Measurements from ENCODE around the gene CMTM8.

CMTM8 gene

DNA sequence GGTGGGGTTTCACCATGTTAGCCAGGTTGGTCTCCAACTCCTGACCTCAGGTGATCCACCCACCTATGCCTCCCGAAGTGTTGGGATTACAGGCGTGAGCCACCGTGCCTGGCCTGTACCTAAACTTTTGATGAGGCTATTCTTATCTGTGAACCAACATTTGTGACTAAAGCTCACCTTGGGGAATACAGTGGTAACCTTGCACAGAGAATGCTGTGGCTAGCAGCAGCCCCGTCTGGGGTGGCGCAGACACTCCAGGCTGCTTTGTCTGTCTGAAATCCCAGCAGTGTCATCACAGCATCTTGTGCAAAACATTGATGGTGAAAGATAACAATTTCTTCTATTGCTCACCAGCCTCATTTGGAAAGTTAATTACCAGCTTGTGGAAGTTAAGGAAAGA lies 58.9 kb downstream of the CMTM8 start:
- in situ Hi-C loops (cut with HindIII; ENCODE audit: low pct_ligation_motif_present, low pct_unique_long_range_greater_than_20kb, low sequenced_read_pairs), result no loop called here
- DNase-seq, result no peak

DNA sequence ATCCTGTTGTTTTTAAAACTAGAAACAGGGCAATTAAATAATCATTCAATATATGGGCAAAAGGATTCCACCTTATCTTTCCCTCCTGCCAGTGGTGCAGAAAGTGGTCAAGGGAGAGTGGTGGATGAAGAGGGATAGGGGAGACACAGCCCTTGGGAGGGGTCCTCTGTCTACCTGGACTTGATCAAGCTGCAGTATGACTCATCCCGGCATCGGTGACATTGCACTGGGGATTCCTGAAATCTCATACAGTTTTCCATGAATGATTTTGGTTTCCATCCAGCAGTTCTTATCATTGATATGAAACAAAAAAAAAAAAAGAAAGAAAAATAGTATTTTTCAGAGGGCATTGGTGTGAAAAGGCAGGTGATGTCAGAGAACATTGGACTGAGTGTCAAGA lies 62.9 kb downstream of the CMTM8 start:
- in situ Hi-C loops (cut with HindIII; ENCODE audit: low pct_ligation_motif_present, low pct_unique_long_range_greater_than_20kb, low sequenced_read_pairs), result no loop called here

DNA sequence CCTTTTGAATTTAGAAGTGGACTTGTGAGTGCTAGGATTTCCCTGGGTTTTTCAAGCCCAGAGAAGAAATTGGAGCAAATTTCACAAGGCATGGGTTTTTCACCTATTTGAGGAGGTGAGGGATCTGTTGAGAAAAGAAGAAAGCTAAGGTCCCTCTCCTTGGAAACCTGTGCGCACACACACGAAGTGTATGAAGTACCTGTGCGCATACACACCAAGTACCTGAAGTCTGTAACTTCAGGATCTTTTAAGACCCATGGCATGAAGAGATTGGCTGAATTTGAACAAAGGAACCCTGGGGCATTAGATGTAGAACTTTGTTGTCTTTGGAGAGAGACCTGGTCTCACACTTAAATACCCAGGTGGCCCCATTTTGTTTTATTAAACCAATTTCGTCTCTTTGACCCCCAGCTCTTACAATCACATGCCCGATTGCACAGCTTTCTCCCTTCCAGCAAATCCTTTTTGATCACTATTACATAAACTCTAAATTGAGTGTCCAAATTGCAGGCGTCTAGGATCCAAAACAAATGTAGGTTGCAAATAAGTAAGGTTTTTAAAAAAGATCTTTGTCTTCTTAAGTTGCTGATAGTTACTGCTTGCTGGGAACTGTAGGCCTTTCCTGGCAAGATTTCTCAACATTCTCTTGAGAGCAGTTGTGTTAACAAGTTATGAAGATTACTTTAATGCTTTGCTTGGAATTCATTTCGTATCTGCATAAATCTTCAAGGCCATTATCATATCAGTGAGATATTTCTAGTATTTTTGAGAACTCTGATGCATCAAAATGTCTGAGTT lies 64.3 kb downstream of the CMTM8 start:
- DNase-seq, result no peak
- in situ Hi-C loops (cut with HindIII; ENCODE audit: low pct_ligation_motif_present, low pct_unique_long_range_greater_than_20kb, low sequenced_read_pairs), result no loop called here

More for the DNA sequence above, 62.9 kb downstream of the CMTM8 start:
- DNase-seq, result no peak

DNA sequence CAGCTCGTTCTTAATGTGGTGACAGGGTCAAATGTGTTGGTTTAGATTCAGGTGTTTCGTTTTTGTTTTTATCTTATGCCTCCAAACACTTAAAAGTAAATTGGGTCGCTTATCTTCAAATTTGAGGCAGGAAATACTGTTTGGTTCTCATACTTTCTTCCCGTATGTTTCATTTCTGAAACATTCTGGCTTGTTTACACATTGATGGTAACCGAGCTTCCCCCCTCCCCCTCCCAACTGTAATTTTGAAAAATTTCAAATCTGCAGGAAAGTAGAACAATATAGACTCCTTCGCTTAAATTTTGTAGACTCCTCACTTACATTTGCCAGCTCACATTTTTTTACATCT lies 64.9 kb downstream of the CMTM8 start:
- DNase-seq, result no peak
- in situ Hi-C loops (cut with HindIII; ENCODE audit: low pct_ligation_motif_present, low pct_unique_long_range_greater_than_20kb, low sequenced_read_pairs), result no loop called here

DNA sequence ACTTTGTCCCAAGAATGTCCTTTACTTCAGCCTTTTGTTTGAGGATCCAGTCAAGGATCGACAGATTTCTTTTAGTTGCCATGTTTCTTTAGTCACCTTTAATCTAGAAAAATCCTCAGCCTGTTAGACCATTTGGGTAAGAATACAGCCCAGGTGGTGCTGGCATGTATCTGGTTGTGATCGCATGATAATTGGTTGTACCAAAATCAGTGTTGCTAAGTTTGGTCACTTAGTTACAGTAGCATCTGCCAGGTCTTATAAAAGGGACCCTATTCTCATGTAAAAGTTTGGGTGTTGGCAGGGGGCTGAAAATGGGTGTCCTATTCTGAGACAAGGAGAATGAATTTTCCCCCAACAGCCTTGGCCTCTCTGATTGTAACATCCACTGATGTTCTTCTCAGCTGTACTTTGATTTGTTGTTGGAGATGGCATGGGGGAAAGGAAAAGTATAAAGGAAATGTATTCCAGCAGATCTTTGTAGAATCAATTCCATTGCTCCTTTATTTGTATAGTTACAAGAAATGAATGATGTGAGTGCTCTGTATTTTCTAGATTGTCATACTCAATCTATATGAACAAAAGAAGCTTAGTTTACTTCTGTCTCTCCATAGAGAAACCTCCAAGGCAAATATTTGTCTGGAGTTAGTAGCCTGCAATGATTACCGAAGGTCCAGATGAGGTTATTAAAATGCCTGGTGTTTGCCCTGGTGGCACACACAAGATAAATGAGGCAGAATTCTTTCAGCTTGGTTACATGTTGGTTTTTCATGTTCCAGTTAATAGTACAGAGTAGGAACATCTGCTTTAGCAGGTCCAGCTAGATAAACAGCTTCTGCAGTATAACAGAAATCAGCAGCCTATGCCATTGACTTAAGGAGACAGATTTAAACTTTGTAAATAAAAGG lies 65.7 kb downstream of the CMTM8 start:
- in situ Hi-C loops (cut with HindIII; ENCODE audit: low pct_ligation_motif_present, low pct_unique_long_range_greater_than_20kb, low sequenced_read_pairs), result no loop called here
- no peak for DNase-seq

DNA sequence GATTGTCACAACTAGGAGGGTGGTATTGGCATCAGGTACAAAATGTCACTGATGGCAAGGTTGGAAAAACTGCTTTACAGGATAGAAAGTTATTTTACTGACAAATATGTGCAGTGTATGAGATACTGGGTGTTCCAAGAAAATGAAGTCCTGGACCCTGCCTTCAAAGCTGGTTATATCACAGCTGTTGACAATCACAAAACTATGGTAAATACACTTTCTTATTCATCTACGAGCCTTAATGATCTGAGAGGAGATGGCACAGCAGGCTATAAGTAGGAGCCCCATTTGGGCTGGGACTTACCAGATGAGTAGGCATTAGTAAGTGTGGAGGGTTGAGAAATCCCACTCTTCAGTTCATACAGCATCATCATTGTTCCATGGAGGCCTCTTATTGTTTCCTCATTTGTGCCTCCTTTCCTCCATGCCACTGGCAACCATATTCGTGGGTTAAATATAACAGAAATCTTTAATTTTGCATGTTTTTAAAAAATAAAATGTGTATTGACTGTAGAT lies 66.9 kb downstream of the CMTM8 start:
- in situ Hi-C loops (cut with HindIII; ENCODE audit: low pct_ligation_motif_present, low pct_unique_long_range_greater_than_20kb, low sequenced_read_pairs), result no loop called here
- DNase-seq, result no peak

DNA sequence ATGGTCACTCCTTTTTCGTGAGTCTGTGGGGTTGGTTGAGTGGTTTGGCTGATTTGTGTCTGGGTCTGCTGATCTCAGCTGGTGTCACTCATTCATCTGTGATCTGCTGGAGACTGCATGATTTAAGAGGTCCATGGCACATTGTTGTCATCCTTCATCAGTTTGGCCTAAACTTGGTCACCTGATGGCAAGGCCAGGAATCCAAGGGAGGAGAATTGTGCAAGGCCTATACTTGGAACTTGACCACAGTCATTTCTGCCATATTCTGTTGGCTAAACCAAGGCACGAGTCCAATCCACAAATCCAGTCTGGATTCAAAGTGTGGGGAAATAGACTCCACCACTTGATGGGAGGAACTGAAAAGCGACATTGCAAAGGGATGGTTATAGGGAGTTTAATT lies 67.6 kb downstream of the CMTM8 start:
- in situ Hi-C loops (cut with HindIII; ENCODE audit: low pct_ligation_motif_present, low pct_unique_long_range_greater_than_20kb, low sequenced_read_pairs), result no loop called here
- DNase-seq, result no peak

DNA sequence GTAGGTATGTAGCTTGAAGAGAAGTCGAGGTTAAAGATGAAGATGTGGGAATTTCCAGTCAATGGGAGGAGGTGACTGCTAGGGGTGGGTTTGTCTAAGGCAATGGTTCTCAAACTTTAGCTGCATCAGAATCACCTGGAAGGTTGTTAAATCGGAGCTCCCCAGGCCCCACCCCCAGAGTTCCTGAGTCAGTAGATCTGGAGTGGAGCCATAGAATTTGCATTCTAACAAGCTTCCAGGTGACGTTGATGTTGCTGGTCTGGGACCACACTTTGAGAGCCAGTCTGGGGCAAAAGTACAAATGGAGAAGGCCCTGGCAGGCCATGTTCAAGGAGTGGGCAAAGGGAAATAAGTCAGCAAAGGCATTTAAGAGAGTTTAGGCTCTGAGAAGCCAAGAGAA lies 69.1 kb downstream of the CMTM8 start:
- DNase-seq, result no peak

DNA sequence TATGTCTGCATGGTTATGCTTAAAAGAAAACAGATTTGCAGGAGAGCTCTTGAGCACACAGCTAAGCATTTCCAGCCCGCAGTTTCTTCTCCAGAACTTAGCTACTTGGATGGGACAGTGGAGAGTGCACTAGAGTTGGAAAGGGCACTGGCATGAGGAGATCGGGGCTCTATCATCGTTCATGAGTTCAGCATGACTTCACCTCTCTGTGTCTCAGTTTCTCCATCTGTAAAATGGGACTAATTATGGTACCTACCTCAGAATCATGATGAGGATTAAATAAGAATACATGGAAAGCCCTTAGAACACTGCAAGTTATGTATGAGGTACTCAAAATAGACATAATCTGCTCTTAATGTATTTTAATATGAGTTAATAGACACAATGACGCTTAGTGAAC lies 69.9 kb downstream of the CMTM8 start:
- in situ Hi-C loops (cut with HindIII; ENCODE audit: low pct_ligation_motif_present, low pct_unique_long_range_greater_than_20kb, low sequenced_read_pairs), result no loop called here
- no peak for DNase-seq

More for the DNA sequence above, 69.1 kb downstream of the CMTM8 start:
- in situ Hi-C loops (cut with HindIII; ENCODE audit: low pct_ligation_motif_present, low pct_unique_long_range_greater_than_20kb, low sequenced_read_pairs), result no loop called here

DNA sequence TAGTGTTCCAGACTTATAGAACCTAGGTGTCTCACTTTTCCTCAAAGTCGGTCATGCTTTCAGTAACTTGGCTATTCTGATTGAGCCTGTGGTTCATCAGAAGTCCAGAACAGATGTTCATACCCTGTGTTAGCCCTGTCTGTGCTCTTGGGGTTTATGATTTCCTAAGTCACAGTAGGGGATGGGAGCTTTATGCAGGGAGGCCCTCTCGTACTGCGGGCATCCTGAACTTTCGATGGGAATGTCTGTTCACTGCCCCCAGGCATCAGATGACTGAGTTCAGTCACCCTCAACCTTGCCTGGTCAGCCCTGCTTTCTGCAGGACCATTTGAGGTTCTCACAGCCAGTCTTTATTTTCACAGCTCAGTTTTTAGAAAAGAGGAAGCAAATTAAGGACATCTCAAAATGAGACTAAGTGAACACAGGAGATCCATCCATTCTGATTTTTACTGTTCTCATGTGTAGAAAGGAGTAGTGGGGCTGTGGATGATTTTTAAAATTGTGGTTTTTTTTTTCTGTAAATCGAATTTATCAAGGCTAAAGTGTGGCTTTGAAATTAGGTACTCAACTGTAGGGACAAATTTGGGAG lies 71.3 kb downstream of the CMTM8 start:
- in situ Hi-C loops (cut with HindIII; ENCODE audit: low pct_ligation_motif_present, low pct_unique_long_range_greater_than_20kb, low sequenced_read_pairs), result no loop called here
- DNase-seq, result no peak

DNA sequence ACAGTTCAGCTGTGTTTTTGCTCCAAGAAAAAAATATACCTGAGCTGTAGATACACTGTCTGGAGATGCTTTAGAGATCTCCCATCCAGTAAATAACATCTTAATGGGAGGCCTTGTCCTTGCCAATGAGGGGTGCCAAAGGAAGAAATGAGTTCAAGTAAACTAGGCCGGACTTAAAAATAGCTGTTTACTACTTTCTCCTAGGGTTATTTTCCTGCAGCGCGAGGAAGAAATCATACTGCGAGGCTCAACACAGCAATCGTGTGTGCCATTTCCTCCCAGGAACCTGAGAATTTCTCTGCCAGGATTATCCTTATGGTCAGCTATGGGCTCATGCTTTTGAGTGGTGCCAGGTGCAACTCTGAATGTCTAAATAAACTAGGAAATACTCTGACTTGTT lies 71.9 kb downstream of the CMTM8 start:
- no peak for DNase-seq
- in situ Hi-C loops (cut with HindIII; ENCODE audit: low pct_ligation_motif_present, low pct_unique_long_range_greater_than_20kb, low sequenced_read_pairs), result no loop called here

DNA sequence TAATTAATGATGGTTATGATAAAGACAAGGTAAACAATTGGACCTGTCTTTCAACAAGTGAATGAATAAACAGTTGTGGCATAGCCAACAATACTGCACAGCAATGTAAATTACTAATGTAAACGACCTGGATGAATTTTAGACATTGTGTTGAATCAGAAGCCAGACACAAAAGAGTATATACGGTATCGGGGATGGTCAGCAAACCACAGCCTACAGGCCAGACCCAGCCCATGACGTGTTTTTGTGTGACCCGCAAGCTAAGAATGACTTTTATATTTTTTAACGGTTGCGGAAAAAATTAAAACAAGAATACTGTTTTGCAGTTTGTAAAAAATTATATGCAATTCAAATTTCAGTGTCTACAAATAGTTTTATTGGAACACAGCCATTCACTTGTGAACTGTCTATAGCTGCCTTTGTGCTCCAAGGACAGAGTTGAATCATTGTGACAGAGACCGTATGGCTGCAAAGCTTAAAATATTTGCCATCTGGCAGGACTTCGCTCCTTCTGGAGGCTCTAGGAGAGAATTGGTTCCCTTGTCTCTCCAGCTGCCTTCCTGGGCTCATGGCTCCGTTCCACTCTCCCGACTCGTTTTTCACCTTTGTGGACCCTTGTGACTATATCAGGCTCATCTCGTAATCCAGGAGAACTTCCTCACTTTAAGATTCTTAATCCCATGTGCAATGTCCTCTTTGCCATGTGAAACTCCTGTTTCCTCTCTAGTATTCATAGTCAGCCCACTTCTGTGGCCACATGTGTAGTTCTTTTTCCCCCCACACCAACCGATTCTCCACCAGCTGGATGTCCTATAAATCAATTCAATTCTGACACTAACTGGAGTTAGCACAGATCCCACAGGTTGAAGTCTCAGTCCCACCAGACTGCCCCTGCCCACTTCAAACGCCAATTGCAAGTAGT lies 72.7 kb downstream of the CMTM8 start:
- no peak for DNase-seq
- in situ Hi-C loops (cut with HindIII; ENCODE audit: low pct_ligation_motif_present, low pct_unique_long_range_greater_than_20kb, low sequenced_read_pairs), result no loop called here

DNA sequence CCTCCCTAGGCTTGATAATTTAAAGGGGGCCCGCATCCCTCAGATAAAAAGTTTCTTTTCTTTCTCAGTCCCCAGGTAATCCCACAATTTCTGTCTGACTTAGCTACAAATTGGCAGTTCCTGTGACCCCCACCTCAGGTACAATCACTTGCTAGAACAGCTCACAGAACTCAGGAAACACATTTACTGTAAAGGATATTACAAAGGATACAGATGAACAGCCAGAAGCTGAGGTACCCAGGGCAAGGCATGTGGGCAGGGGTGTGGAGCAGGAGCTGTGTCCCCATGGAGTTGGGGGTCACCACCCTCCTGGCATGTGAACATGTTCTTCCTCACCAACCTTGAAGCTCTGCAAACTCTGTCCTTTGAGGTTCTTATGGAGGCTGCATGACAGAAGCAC lies 73.8 kb downstream of the CMTM8 start:
- no peak for DNase-seq
- in situ Hi-C loops (cut with HindIII; ENCODE audit: low pct_ligation_motif_present, low pct_unique_long_range_greater_than_20kb, low sequenced_read_pairs), result no loop called here

DNA sequence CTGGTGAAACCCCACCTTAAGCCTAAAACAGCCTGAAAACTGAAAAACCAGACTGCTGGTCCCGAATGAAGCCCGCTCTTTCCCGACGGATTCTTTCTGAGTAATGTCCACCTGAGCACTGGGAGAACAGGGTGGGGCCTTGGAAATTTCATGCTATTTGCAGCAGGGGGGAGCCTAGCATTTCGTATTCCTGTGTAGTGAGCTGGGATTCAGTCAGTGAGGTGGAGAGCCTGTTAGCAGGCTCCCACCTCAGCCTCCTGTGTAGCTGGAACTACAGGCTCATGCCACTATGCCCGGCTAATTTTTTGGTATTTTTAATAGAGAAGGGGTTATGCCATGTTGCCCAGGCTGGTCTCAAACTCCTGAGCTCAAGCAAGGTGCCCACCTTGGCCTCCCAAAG lies 74.7 kb downstream of the CMTM8 start:
- in situ Hi-C loops (cut with HindIII; ENCODE audit: low pct_ligation_motif_present, low pct_unique_long_range_greater_than_20kb, low sequenced_read_pairs), result no loop called here
- DNase-seq, result no peak

DNA sequence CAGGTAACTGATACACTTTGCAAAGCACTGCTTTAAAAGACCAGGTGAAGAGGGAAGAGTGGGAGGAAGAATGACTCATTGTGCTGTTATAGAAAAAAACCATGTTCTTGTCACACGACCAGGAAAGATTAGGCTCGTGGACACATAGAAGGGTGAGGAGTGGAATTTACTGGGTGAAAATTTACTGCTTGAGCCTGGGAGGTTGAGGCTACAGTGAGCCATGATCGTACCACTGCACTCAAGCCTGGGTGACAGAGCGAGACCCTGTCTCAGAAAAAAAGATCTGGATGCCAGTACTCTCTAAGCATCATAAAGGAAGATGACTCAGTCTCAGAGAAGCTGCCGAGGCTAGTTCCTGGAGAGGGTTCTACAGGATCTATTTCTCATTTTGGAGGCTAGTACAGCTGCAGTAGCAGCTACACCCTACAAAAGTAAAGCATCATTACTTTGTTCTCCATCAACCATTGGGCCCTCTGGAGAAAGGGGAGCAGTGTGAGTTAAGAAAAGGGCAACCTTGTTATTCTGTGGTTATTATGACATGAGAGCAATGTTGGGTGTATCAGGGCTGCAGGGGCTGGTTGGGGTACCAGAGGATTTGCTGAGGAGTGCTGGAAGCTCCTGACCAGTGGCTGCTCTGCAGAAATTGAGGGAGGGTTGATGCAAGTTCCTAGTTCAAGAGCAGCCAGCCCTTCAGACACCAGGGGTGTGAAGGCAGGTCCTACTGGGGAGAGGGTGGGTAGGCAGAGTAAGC lies 75.4 kb downstream of the CMTM8 start:
- peak; percentile 48 for DNase-seq
- in situ Hi-C loops (cut with HindIII; ENCODE audit: low pct_ligation_motif_present, low pct_unique_long_range_greater_than_20kb, low sequenced_read_pairs), result no loop called here

DNA sequence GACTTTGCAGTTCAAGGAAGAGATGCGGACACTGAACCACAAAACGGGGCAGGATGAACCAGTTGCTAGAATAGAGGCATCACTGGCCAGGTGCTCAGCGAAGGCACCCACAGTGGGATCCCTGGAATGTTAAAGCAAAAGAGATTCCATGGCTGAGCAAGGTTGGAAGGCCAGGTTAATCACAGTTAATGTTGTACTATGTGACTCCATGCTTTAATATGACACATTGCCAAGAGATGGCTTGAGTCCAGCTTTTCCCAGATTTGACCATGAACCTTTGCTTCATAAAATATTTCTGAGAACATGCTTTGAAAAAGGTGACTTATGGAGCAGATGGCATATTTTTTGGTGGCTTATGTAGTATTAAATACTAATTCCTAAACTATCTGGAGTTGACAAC lies 77.0 kb downstream of the CMTM8 start:
- in situ Hi-C loops (cut with HindIII; ENCODE audit: low pct_ligation_motif_present, low pct_unique_long_range_greater_than_20kb, low sequenced_read_pairs), result no loop called here
- DNase-seq, result no peak

DNA sequence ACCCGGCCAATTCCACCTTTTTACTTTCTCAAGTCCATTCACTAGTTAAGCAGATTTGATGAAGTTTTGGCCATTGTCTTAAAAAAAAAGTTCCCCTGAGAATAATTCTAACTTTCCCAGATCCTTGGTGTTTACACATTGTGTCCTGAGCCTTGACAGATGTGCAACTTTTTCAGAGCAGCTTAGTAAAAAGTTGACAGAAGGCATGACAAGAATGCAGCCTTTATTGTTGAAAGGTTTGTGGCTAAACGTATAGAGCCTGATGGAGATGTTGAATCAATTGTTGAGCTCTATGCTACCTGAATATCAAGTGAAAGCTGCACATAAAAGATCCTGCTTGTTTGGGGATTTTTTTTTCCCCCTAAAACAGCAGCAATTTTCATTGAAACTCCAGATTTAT lies 77.8 kb downstream of the CMTM8 start:
- in situ Hi-C loops (cut with HindIII; ENCODE audit: low pct_ligation_motif_present, low pct_unique_long_range_greater_than_20kb, low sequenced_read_pairs), result no loop called here

DNA sequence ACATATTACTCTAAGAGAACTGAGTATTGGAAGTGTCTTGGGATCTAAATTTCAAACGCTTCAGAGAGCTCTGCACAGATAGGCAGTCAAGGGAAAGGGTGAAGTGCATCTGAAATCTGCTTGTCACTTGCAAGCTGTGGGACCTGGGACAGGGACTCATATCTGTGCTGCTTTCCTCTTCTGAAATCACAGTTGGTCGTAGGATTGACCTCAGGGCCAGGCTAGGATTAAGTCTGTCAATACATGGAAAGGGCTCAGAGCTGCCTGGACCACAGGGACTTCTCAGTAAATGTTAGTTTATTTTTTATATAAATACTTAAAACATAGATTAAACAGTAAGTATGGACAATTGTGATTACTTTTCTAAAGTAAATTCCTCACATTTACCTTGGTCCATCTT lies 78.5 kb downstream of the CMTM8 start:
- in situ Hi-C loops (cut with HindIII; ENCODE audit: low pct_ligation_motif_present, low pct_unique_long_range_greater_than_20kb, low sequenced_read_pairs), result no loop called here
- no peak for DNase-seq

More for the DNA sequence above, 77.8 kb downstream of the CMTM8 start:
- no peak for DNase-seq

Data from ACHN (cell line).